ENCODE data around the gene SKP1. TPM values are rescaled to one million over a fixed set of nuclear protein-coding genes. Genes with fewer than 3 reads are reported as not detected.
"Not testable (repeated sequence)": the region's sequence is repeated elsewhere in the genome, so short reads cannot be mapped to it uniquely, and the experiment has no call there.

The SKP1 gene
- total RNA-seq, 1 donor from 2014 or later, result 506 TPM

GRCh38 chr5:134153241-134153640, 23.5 kb downstream of the SKP1 start:
- Histone ChIP-seq H3K36me3 (peaks cover 80% of the 10 kb centered on the region), H3K4me3 (no peak overlapping the region), H3K4me1 (peaks cover 36% of the 10 kb centered on the region), H3K9me3 (replicated peaks) (no peaks in the 10 kb centered on the region), H3K27me3 (ENCODE audit: low read depth) (no peaks in the 10 kb centered on the region), H3K27ac (replicated peaks) (no peak overlapping the region)
- TF ChIP-seq, protein P1, sequence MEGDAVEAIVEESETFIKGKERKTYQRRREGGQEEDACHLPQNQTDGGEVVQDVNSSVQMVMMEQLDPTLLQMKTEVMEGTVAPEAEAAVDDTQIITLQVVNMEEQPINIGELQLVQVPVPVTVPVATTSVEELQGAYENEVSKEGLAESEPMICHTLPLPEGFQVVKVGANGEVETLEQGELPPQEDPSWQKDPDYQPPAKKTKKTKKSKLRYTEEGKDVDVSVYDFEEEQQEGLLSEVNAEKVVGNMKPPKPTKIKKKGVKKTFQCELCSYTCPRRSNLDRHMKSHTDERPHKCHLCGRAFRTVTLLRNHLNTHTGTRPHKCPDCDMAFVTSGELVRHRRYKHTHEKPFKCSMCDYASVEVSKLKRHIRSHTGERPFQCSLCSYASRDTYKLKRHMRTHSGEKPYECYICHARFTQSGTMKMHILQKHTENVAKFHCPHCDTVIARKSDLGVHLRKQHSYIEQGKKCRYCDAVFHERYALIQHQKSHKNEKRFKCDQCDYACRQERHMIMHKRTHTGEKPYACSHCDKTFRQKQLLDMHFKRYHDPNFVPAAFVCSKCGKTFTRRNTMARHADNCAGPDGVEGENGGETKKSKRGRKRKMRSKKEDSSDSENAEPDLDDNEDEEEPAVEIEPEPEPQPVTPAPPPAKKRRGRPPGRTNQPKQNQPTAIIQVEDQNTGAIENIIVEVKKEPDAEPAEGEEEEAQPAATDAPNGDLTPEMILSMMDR (IDR thresholded peaks at IDR 0.05; ENCODE audit: borderline replicate concordance), result no peak
- intact Hi-C loops (cut with micrococcal nuclease), result no loop called here
- no peak for DNase-seq

DNA sequence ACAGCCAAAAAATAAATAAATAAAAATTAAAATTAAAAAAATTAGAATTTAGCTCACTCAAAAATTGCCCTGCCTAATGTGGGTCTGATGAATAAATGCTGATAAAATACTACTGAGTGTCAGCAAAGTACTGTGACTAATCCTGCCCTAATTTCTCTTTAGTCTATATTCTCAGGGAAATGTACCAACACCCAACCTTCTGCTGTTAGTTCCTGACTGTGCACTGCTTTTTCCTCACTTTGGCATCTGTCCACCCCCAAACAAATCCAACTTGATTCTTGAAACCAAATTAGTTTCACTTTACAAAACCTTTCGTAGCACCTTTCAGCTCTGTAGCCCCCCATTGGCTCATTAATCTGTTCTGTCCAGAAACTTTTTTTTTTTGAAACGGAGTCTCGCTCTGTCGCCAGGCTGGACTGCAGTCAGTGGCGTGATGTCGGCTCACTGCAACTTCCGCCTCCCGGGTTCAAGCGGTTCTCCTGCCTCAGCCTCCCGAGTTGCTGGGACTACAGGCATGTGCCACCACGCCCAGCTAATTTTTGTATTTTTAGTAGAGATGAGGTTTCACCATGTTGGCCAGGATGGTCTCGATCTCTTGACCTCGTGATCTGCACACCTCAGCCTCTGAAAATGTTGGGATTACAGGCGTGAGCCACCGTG, 24.4 kb downstream of the SKP1 start:
- H3K27me3 ChIP-seq (ENCODE audit: low read depth); H3K27ac ChIP-seq (replicated peaks): not testable (repeated sequence)

DNA sequence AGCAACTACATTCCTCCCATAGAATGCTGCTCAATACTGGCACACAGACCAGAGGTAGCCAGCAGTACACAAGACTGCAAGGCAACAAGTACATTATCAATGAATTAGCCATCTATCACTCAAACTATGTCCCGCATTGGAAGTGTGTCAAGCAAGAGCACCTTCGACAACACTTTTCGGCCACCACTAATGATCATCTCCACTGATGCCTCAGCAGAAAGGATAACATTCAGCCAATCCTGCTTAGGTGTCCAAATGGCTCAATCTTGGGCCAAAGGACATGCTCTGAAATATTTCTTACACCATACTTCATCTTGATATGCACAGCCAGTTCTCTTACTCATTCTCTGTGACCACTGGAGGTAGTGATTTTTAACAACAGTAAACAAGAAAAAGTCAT, 25.0 kb downstream of the SKP1 start:
- no peaks in the 10 kb centered on the region for H3K27me3 ChIP-seq (ENCODE audit: low read depth)
- DNase-seq, result no peak
- H3K36me3 ChIP-seq, result peaks cover 73% of the 10 kb centered on the region
- intact Hi-C loops (cut with micrococcal nuclease), result no loop called here
- H3K4me3 ChIP-seq, result no peak overlapping the region
- no peaks in the 10 kb centered on the region for H3K9me3 ChIP-seq (replicated peaks)
- no peak overlapping the region for H3K27ac ChIP-seq (replicated peaks)
- TF ChIP-seq, protein P1 (IDR thresholded peaks at IDR 0.05; ENCODE audit: borderline replicate concordance), result no peak
- peaks cover 42% of the 10 kb centered on the region for H3K4me1 ChIP-seq

More for the DNA sequence above, 24.4 kb downstream of the SKP1 start:
- Histone ChIP-seq H3K4me1 (peaks cover 37% of the 10 kb centered on the region), H3K36me3 (peaks cover 76% of the 10 kb centered on the region)
- DNase-seq; intact Hi-C loops (cut with micrococcal nuclease); H3K4me3 ChIP-seq; H3K9me3 ChIP-seq (replicated peaks): not testable (repeated sequence)

DNA sequence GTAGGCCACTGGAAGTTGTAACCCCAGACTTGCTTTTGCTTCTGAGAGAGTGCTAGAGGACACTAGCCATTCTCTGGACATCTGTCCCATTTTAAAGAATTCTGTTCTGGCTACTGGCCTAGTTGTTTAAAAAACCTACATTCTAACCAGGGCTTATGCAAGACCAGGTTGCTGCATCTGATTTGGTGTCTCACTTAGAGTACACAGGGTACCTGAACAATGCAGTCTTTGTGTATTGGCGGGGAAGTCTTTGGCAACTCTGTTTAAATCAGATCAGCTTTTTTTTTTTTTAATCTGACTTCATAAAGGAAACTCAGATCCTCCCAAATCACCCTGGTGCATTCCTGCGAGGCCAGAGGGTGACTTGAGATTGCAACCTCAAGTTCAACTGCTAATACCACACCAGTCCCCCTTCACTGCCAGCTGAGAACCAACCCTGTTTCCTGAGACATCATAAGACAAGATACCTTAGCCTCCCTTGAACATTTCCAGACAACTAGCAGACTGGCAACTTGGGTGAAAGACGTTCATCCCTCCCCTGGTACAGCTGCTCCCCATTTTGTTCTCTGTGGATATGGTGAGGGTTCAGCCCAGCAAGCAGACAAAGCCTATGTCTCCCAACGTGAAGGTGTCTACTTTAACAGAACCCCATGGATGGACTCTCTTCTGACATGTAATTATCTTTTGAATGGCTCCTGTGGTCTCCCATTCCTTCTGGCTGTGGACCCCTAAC, 27.0 kb downstream of the SKP1 start:
- no peak for DNase-seq
- peak overlapping the region; percentile 36 for H3K27ac ChIP-seq (replicated peaks)
- peaks cover 60% of the 10 kb centered on the region for H3K4me1 ChIP-seq
- peaks cover 65% of the 10 kb centered on the region for H3K36me3 ChIP-seq
- TF ChIP-seq, protein P1 (IDR thresholded peaks at IDR 0.05; ENCODE audit: borderline replicate concordance), result no peak
- H3K4me3 ChIP-seq, result no peak overlapping the region
- no peaks in the 10 kb centered on the region for H3K9me3 ChIP-seq (replicated peaks)
- no peaks in the 10 kb centered on the region for H3K27me3 ChIP-seq (ENCODE audit: low read depth)
- intact Hi-C loops (cut with micrococcal nuclease), result no loop called here

- no peak for DNase-seq
- Histone ChIP-seq H3K36me3 (peaks cover 60% of the 10 kb centered on the region), H3K4me1 (peaks cover 61% of the 10 kb centered on the region), H3K27ac (replicated peaks) (peak overlapping the region; percentile 36), H3K9me3 (replicated peaks) (no peaks in the 10 kb centered on the region), H3K27me3 (ENCODE audit: low read depth) (no peaks in the 10 kb centered on the region), H3K4me3 (no peak overlapping the region)
- intact Hi-C loops (cut with micrococcal nuclease), result no loop called here
- TF ChIP-seq, protein P1 (IDR thresholded peaks at IDR 0.05; ENCODE audit: borderline replicate concordance), result no peak
Observed at GRCh38 chr5:134148986-134149539, 27.7 kb downstream of the SKP1 start.

- Histone ChIP-seq H3K36me3 (peaks cover 57% of the 10 kb centered on the region), H3K27ac (replicated peaks) (no peak overlapping the region), H3K4me1 (peaks cover 61% of the 10 kb centered on the region), H3K27me3 (ENCODE audit: low read depth) (no peaks in the 10 kb centered on the region), H3K4me3 (no peak overlapping the region), H3K9me3 (replicated peaks) (no peaks in the 10 kb centered on the region)
- no peak for DNase-seq
- TF ChIP-seq, protein P1 (IDR thresholded peaks at IDR 0.05; ENCODE audit: borderline replicate concordance), result no peak
- intact Hi-C loops (cut with micrococcal nuclease), result no loop called here
Observed at GRCh38 chr5:134148316-134148715, 28.4 kb downstream of the SKP1 start.

Measured in left ventricle myocardium inferior (tissue), 1 donor.